ENCODE results near the gene NFKBIZ.
A peak's percentile ranks its signal among the peaks of the same experiment; 100 is the strongest.
"Not testable (repeated sequence)": the region's sequence is repeated elsewhere in the genome, so short reads cannot be mapped to it uniquely, and the experiment has no call there.

Gene NFKBIZ

DNA sequence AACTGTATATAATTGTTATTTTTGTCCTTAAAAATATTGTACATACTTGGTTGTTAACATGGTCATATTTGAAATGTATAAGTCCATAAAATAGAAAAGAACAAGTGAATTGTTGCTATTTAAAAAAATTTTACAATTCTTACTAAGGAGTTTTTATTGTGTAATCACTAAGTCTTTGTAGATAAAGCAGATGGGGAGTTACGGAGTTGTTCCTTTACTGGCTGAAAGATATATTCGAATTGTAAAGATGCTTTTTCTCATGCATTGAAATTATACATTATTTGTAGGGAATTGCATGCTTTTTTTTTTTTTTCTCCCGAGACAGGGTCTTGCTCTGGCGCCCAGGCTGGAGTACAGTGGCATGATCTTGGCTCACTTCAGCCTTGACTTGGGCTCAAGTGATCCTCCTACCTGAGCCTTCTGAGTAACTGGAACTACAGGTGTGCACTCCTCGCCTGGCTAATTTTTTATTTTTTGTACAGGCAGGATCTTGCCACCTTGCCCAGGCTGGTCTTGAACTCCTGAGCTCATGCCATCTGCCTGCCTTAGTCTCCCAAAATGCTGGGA is 10.7 kb downstream of the NFKBIZ start:
- no peaks in the 10 kb centered on the region for H3K27me3 ChIP-seq (ENCODE audit: control insufficient read depth in 2 of 2, insufficient read depth in 2 of 2, low read length in 2 of 2)
- H3K36me3 ChIP-seq (ENCODE audit: control insufficient read depth in 2 of 2, insufficient read depth in 2 of 2, low read length in 2 of 2), result peaks cover 69 to 71% of the 10 kb centered on the region in 2 donors
- H3K4me3 ChIP-seq (ENCODE audit: low read length in 2 of 2), result no peak overlapping the region
- no peak overlapping the region for H3K9ac ChIP-seq (ENCODE audit: low read depth in 1 of 2, low read length in 2 of 2)
- H3K9me3 ChIP-seq (ENCODE audit: control insufficient read depth in 2 of 2, low read length in 2 of 2), result no peaks in the 10 kb centered on the region
- H3K4me1 ChIP-seq (ENCODE audit: control insufficient read depth in 2 of 2, insufficient read depth in 2 of 2, low read length in 2 of 2), result peaks cover 8 to 19% of the 10 kb centered on the region in 2 donors
- no peak overlapping the region for H3K27ac ChIP-seq (ENCODE audit: low read depth in 2 of 2, low read length in 2 of 2)

DNA sequence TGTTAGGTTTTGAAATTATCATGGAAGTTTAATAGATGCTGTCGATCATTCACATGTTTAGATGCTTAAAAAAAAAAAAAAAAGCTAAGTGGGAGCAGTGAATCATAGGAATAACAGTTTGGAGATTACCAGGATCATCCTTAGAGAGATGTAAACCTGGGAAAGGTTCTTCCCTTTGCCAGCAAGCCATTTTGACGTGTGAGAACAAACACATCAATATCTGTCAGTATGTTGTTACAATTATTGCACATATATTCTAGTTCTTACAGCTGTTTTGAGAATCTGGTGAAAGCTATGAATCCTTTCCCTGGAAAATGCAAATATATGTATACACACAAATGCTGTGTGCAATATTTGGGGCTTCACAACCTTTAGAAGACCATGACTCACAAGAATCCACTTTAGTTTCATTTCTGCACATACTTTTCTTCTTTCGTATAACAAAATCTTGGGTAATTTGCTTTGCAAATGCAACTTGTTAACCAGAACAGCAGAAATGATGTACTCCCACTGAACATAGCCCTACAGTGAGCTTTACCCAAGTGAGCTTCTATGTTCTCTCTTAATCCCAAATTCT is 12.0 kb downstream of the NFKBIZ start:
- Histone ChIP-seq H3K4me1 (ENCODE audit: control insufficient read depth in 2 of 2, insufficient read depth in 2 of 2, low read length in 2 of 2) (peaks cover 0 to 10% of the 10 kb centered on the region in 2 donors), H3K36me3 (ENCODE audit: control insufficient read depth in 2 of 2, insufficient read depth in 2 of 2, low read length in 2 of 2) (peaks cover 58 to 61% of the 10 kb centered on the region in 2 donors), H3K9me3 (ENCODE audit: control insufficient read depth in 2 of 2, low read length in 2 of 2) (no peaks in the 10 kb centered on the region), H3K27ac (ENCODE audit: low read depth in 2 of 2, low read length in 2 of 2) (no peak overlapping the region), H3K9ac (ENCODE audit: low read depth in 1 of 2, low read length in 2 of 2) (no peak overlapping the region), H3K27me3 (ENCODE audit: control insufficient read depth in 2 of 2, insufficient read depth in 2 of 2, low read length in 2 of 2) (no peaks in the 10 kb centered on the region), H3K4me3 (ENCODE audit: low read length in 2 of 2) (no peak overlapping the region)

DNA sequence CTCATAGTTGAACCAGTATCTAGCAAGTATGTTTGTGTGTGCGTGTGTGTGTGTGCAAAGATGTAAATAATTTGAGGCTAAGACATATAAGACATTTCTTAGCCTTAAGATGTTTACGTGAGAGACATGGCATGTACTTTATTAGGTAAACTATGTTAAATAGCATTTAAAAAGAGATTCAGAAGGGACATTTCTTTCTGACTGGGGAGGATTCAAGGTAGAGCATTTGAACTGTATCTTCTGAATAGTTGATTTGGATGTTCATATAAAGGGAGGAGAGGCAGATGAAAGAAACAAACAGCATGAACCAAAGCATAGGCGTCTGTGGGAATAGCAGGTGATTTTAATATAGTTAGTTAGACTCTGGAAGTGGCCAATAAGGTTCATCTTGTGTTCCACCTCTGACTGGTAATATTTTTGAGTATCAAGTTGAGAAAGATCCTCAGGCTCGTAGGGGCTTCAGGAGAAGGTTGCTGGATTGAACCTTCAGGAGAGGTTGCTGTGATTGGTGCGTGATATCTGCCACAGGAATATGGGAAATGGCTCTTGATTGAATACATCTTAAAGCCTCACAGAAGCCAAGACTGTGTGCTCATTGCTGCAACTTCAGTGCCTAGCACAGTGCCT is 12.6 kb downstream of the NFKBIZ start:
- no peaks in the 10 kb centered on the region for H3K27me3 ChIP-seq (ENCODE audit: control insufficient read depth in 2 of 2, insufficient read depth in 2 of 2, low read length in 2 of 2)
- H3K9ac ChIP-seq (ENCODE audit: low read depth in 1 of 2, low read length in 2 of 2), result no peak overlapping the region
- H3K4me3 ChIP-seq (ENCODE audit: low read length in 2 of 2), result no peak overlapping the region
- H3K36me3 ChIP-seq (ENCODE audit: control insufficient read depth in 2 of 2, insufficient read depth in 2 of 2, low read length in 2 of 2), result peaks cover 52 to 55% of the 10 kb centered on the region in 2 donors
- no peak overlapping the region for H3K27ac ChIP-seq (ENCODE audit: low read depth in 2 of 2, low read length in 2 of 2)
- H3K4me1 ChIP-seq (ENCODE audit: control insufficient read depth in 2 of 2, insufficient read depth in 2 of 2, low read length in 2 of 2), result peaks cover 0 to 10% of the 10 kb centered on the region in 2 donors
- H3K9me3 ChIP-seq (ENCODE audit: control insufficient read depth in 2 of 2, low read length in 2 of 2), result no peaks in the 10 kb centered on the region

DNA sequence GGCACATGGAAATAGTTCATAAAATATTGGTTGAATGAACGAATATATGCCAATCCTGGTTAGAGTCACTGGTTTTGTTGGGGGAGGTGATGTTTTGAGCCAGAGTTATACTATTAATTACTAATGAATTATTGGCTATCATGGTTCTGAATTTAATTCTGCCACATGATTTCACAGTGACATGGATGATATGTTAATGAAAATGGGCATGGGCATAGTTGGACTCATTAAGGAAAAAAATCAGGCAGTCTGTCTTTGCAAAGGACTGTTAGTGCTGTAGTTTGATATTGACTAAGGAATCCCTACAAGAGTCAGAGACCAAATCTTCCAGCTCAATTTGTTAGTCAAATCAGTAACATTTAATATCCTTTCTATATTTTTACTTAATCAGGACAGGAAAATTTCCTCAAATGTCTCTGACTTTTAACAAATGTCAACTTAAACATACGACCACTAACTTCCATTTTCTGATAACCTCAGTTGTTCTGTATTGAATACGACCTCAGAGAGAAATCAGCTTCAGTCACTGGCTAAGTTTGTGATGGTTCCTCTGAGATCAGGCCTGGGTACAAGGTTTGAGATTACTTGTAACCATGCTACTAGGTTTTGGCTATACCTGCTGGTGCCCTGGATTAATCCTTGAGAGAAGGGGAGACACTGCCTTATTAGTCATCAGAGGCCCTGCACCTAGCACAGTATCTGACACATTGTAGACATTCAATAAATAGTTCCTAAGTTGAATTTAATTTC is 13.3 kb downstream of the NFKBIZ start:
- H3K4me3 ChIP-seq (ENCODE audit: low read length in 2 of 2), result no peak overlapping the region
- H3K36me3 ChIP-seq (ENCODE audit: control insufficient read depth in 2 of 2, insufficient read depth in 2 of 2, low read length in 2 of 2), result peaks cover 45 to 48% of the 10 kb centered on the region in 2 donors

DNA sequence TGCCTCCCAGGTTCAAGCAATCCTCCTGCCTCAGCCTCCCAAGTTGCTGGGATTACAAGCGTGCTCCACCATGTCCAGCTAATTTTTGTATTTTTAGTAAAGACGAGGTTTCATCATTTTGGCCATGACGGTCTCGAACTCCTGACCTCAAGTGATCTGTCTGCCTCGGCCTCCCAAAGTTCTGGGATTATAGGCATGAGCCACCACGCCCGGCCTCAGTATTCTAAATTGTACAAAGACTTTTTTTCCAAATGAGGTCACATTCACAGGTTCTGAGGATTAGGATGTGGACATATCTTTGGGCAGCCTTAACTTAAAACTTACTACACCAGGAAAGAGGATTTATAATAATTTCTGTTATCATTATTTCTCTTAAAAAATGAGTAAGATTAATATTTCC is 15.6 kb downstream of the NFKBIZ start:
- H3K36me3 ChIP-seq (ENCODE audit: control insufficient read depth in 2 of 2, insufficient read depth in 2 of 2, low read length in 2 of 2), result peaks cover 22 to 24% of the 10 kb centered on the region in 2 donors
- not testable (repeated sequence) for H3K9ac ChIP-seq (ENCODE audit: low read depth in 1 of 2, low read length in 2 of 2); H3K4me3 ChIP-seq (ENCODE audit: low read length in 2 of 2); H3K27me3 ChIP-seq (ENCODE audit: control insufficient read depth in 2 of 2, insufficient read depth in 2 of 2, low read length in 2 of 2); H3K27ac ChIP-seq (ENCODE audit: low read depth in 2 of 2, low read length in 2 of 2); H3K9me3 ChIP-seq (ENCODE audit: control insufficient read depth in 2 of 2, low read length in 2 of 2)
- peaks cover 4 to 25% of the 10 kb centered on the region in 2 donors for H3K4me1 ChIP-seq (ENCODE audit: control insufficient read depth in 2 of 2, insufficient read depth in 2 of 2, low read length in 2 of 2)

More for the DNA sequence above, 13.3 kb downstream of the NFKBIZ start:
- peaks cover 0 to 8% of the 10 kb centered on the region in 2 donors for H3K4me1 ChIP-seq (ENCODE audit: control insufficient read depth in 2 of 2, insufficient read depth in 2 of 2, low read length in 2 of 2)
- H3K27me3 ChIP-seq (ENCODE audit: control insufficient read depth in 2 of 2, insufficient read depth in 2 of 2, low read length in 2 of 2), result no peaks in the 10 kb centered on the region
- H3K9ac ChIP-seq (ENCODE audit: low read depth in 1 of 2, low read length in 2 of 2), result no peak overlapping the region
- no peak overlapping the region for H3K27ac ChIP-seq (ENCODE audit: low read depth in 2 of 2, low read length in 2 of 2)
- H3K9me3 ChIP-seq (ENCODE audit: control insufficient read depth in 2 of 2, low read length in 2 of 2), result no peaks in the 10 kb centered on the region

DNA sequence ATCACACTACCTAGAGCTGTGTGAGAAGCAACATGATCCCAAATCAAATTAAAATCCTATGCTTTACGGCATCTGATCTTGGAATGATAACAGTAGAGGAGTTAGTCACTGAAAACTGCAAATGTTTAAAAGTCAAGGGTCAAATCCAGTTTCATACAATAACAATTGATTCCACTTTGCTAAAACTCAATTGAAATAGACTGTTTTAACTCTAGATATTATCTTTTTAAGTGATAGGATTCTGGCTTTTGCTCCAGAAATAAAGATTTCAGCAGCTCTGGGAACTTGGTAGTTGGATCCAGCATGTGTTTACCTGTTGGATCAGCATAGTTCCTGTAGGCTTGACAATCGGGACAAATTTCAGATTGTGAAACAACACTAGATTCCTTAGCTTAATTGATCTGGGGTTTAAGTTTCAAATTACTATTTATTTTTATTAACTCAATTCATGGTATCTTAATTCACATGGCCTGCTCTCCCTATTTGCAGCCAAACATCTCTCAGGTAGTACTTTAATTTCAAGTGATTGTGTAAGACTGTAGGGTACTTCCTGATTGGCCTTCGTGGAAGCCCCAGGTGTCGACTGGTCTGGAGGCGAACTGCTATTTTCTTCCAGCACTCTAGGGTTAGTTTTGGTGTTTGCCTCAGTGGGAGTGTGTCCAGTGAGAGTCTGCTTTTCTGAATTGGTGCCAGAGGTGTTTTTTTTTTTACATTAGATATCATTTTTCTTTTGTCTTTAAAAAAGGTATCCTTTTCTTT is 16.6 kb downstream of the NFKBIZ start:
- no peak overlapping the region for H3K27ac ChIP-seq (ENCODE audit: low read depth in 2 of 2, low read length in 2 of 2)

DNA sequence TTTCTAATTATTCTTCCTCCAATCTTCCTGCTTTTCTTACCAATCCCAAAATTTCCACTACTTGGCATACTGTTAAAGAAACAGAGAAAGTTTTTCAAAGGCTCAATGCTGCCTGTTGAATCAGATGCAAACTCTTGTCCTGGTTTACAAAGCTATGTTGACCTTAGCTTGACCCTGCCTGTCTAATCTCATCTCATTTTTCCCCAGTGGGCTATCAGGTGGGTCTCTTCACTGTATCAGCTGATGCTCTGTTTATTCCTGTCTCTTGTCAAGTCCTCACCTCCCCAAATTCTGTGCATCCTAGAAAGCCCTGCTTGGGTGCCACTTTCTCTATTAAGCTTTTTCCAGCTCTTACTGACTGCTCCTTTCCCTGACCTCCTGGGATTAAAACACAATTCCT is 18.2 kb downstream of the NFKBIZ start:
- Histone ChIP-seq H3K4me3 (ENCODE audit: low read length in 2 of 2) (no peak overlapping the region), H3K9ac (ENCODE audit: low read depth in 1 of 2, low read length in 2 of 2) (no peak overlapping the region), H3K4me1 (ENCODE audit: control insufficient read depth in 2 of 2, insufficient read depth in 2 of 2, low read length in 2 of 2) (peaks cover 4 to 22% of the 10 kb centered on the region in 2 donors), H3K36me3 (ENCODE audit: control insufficient read depth in 2 of 2, insufficient read depth in 2 of 2, low read length in 2 of 2) (no peaks in the 10 kb centered on the region), H3K27me3 (ENCODE audit: control insufficient read depth in 2 of 2, insufficient read depth in 2 of 2, low read length in 2 of 2) (no peaks in the 10 kb centered on the region), H3K9me3 (ENCODE audit: control insufficient read depth in 2 of 2, low read length in 2 of 2) (no peaks in the 10 kb centered on the region), H3K27ac (ENCODE audit: low read depth in 2 of 2, low read length in 2 of 2) (peak overlapping the region in 1 of 2 donors; percentile 35)

More for the DNA sequence above, 16.6 kb downstream of the NFKBIZ start:
- Histone ChIP-seq H3K9ac (ENCODE audit: low read depth in 1 of 2, low read length in 2 of 2) (no peak overlapping the region), H3K36me3 (ENCODE audit: control insufficient read depth in 2 of 2, insufficient read depth in 2 of 2, low read length in 2 of 2) (peaks cover 13 to 14% of the 10 kb centered on the region in 2 donors), H3K4me1 (ENCODE audit: control insufficient read depth in 2 of 2, insufficient read depth in 2 of 2, low read length in 2 of 2) (peaks cover 4 to 25% of the 10 kb centered on the region in 2 donors), H3K27me3 (ENCODE audit: control insufficient read depth in 2 of 2, insufficient read depth in 2 of 2, low read length in 2 of 2) (no peaks in the 10 kb centered on the region), H3K9me3 (ENCODE audit: control insufficient read depth in 2 of 2, low read length in 2 of 2) (no peaks in the 10 kb centered on the region), H3K4me3 (ENCODE audit: low read length in 2 of 2) (no peak overlapping the region)

DNA sequence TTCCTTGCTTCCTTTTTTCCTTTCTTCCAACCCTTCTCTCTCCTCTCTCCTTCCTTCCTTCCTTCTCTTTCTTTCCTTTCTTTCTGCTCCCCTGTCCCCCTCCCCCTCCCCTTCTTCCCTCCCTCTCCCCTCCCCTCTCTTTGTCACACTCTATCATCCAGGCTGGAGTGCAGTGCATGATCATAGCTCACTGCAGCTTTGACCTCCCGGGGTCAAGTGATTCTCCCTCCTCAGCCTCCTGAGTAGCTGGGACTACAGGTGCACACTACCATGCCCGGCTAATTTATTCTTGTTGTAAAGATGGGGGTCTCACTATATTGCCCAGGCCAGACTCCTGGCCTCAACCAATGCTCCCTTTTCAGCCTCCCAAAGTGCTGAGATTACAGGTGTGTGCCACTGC is 18.7 kb downstream of the NFKBIZ start:
- Histone ChIP-seq H3K4me1 (ENCODE audit: control insufficient read depth in 2 of 2, insufficient read depth in 2 of 2, low read length in 2 of 2) (peaks cover 4 to 22% of the 10 kb centered on the region in 2 donors), H3K9ac (ENCODE audit: low read depth in 1 of 2, low read length in 2 of 2) (no peak overlapping the region), H3K9me3 (ENCODE audit: control insufficient read depth in 2 of 2, low read length in 2 of 2) (no peaks in the 10 kb centered on the region), H3K36me3 (ENCODE audit: control insufficient read depth in 2 of 2, insufficient read depth in 2 of 2, low read length in 2 of 2) (no peaks in the 10 kb centered on the region), H3K4me3 (ENCODE audit: low read length in 2 of 2) (no peak overlapping the region), H3K27ac (ENCODE audit: low read depth in 2 of 2, low read length in 2 of 2) (peak overlapping the region; percentile 70 to 72), H3K27me3 (ENCODE audit: control insufficient read depth in 2 of 2, insufficient read depth in 2 of 2, low read length in 2 of 2) (no peaks in the 10 kb centered on the region)

DNA sequence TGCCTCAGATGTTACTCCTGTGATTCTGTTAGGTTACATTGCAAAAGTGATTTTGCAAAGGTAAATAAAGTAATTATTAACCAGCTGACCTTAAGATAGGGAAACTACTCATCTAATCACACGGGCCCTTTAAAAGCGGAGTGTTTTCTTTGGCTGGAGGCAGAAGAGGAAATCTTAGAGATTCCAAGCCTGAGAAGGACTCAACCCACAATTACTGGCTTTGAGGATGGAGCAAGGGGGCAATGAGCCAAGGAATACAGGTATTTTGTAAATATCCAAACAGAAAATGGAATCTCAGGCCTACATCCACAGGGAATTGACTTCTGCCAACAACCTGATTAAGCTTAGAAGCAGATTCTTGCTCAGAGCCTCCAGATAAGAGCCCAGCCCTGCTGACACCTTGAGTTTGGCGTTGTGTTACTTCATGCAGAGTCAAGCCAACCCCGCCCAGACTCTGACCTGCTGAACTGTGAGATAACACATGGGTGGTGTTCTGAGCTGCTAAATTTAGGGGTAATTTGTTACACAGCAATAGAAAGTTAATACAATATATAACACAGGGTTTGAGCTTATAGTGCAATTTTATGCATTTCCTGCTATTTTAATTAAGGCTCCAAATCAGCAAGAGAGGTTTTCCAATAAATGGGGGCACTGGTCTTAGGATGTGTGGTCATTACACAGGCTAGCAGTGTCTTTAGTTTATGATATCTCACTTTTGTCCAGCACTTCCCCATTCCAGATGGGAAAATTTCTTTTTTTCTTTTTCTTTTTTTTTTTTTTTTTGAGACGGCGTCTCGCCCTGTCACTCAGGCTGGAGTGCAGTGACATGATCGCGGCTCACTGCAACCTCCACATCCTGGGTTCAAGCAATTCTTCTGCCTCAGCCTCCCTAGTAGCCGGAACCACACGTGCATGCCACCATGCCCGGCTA is 19.5 kb downstream of the NFKBIZ start:
- Histone ChIP-seq H3K4me1 (ENCODE audit: control insufficient read depth in 2 of 2, insufficient read depth in 2 of 2, low read length in 2 of 2) (peaks cover 4 to 19% of the 10 kb centered on the region in 2 donors), H3K4me3 (ENCODE audit: low read length in 2 of 2) (peak overlapping the region in 1 of 2 donors; percentile 37), H3K36me3 (ENCODE audit: control insufficient read depth in 2 of 2, insufficient read depth in 2 of 2, low read length in 2 of 2) (no peaks in the 10 kb centered on the region), H3K9ac (ENCODE audit: low read depth in 1 of 2, low read length in 2 of 2) (no peak overlapping the region), H3K9me3 (ENCODE audit: control insufficient read depth in 2 of 2, low read length in 2 of 2) (no peaks in the 10 kb centered on the region), H3K27me3 (ENCODE audit: control insufficient read depth in 2 of 2, insufficient read depth in 2 of 2, low read length in 2 of 2) (no peaks in the 10 kb centered on the region), H3K27ac (ENCODE audit: low read depth in 2 of 2, low read length in 2 of 2) (peak overlapping the region; percentile 70 to 72)

All from mucosa of rectum (tissue), 2 donors.